Renal cortex interstitium (tissue), 15 donors: ENCODE data around the gene DHFR. TPM values are rescaled to one million over a fixed set of nuclear protein-coding genes. Genes with fewer than 3 reads are reported as not detected.

Experiments
- DNase-seq, 11 donors: peaks; one replicate each; pipeline ENCODE4 v3.0.0-alpha.2; 2013; ENCODE audit warnings: low read depth in 9 of 11, low spot score in 4 of 11; ENCODE audit errors: extremely low read depth in 1 of 11
- long read RNA-seq, 16 experiments: transcript quantifications; one replicate each; lab custom pipeline, GENCODE V29; 2026
- polyA plus RNA-seq, 3 donors: library from polyadenylated mRNA; unstranded; fragments of 120-200 nt; gene quantifications; one replicate each; pipeline ENCODE4 v1.2.1, GENCODE V29; 2013; ENCODE audit not compliant: insufficient read length in 3 of 3

Gene DHFR
- 10 to 100 TPM; 59.1 to 80.5 (median 74.6) TPM for polyA plus RNA-seq
- long read RNA-seq, donor 1, transcript DHFR-201 (6 exons, 3,917 nt), result major isoform, 19 of 37 reads
- long read RNA-seq, donor 1, partial matches to known transcripts, result 10 of 37 reads
- long read RNA-seq, donor 1, other reads (novel, unspliced or antisense), result 8 of 37 reads
- long read RNA-seq, donor 2, transcript DHFR-201 (6 exons, 3,917 nt), result major isoform, 15 of 15 reads
- long read RNA-seq, donor 2, partial matches to known transcripts, result 0 of 15 reads
- long read RNA-seq, donor 2, other reads (novel, unspliced or antisense), result 0 of 15 reads
- long read RNA-seq, donor 3, transcript DHFR-201 (6 exons, 3,917 nt), result major isoform, 27 of 27 reads
- long read RNA-seq, donor 3, partial matches to known transcripts, result 0 of 27 reads
- long read RNA-seq, donor 3, other reads (novel, unspliced or antisense), result 0 of 27 reads
- long read RNA-seq, donor 4, transcript DHFR-201 (6 exons, 3,917 nt), result major isoform, 19 of 36 reads
- long read RNA-seq, donor 4, partial matches to known transcripts, result 17 of 36 reads
- long read RNA-seq, donor 4, other reads (novel, unspliced or antisense), result 0 of 36 reads
- long read RNA-seq, donor 5, result 0 reads
- long read RNA-seq, donor 6, transcript DHFR-201 (6 exons, 3,917 nt), result major isoform, 21 of 24 reads
- long read RNA-seq, donor 6, partial matches to known transcripts, result 0 of 24 reads
- long read RNA-seq, donor 6, other reads (novel, unspliced or antisense), result 0 of 24 reads
- long read RNA-seq, donor 7, transcript DHFR-201 (6 exons, 3,917 nt), result major isoform, 13 of 43 reads
- long read RNA-seq, donor 7, partial matches to known transcripts, result 30 of 43 reads
- long read RNA-seq, donor 7, other reads (novel, unspliced or antisense), result 0 of 43 reads
- long read RNA-seq, donor 8, result 0 reads
- long read RNA-seq, donor 9, transcript DHFR-201 (6 exons, 3,917 nt), result major isoform, 32 of 33 reads
- long read RNA-seq, donor 9, partial matches to known transcripts, result 0 of 33 reads
- long read RNA-seq, donor 9, other reads (novel, unspliced or antisense), result 0 of 33 reads
- long read RNA-seq, donor 10, transcript DHFR-201 (6 exons, 3,917 nt), result major isoform, 14 of 15 reads
- long read RNA-seq, donor 10, partial matches to known transcripts, result 0 of 15 reads
- long read RNA-seq, donor 10, other reads (novel, unspliced or antisense), result 0 of 15 reads
- long read RNA-seq, donor 11, transcript DHFR-201 (6 exons, 3,917 nt), result major isoform, 13 of 37 reads
- long read RNA-seq, donor 11, partial matches to known transcripts, result 14 of 37 reads
- long read RNA-seq, donor 11, other reads (novel, unspliced or antisense), result 8 of 37 reads
- long read RNA-seq, donor 12, partial matches to known transcripts, result 0 of 4 reads
- long read RNA-seq, donor 12, other reads (novel, unspliced or antisense), result 0 of 4 reads
- long read RNA-seq, donor 13, result 0 reads
- long read RNA-seq, donor 14, transcript DHFR-201 (6 exons, 3,917 nt), result major isoform, 16 of 24 reads
- long read RNA-seq, donor 14, partial matches to known transcripts, result 7 of 24 reads
- long read RNA-seq, donor 14, other reads (novel, unspliced or antisense), result 0 of 24 reads
- long read RNA-seq, donor 15, transcript DHFR-201 (6 exons, 3,917 nt), result major isoform, 6 of 6 reads
- long read RNA-seq, donor 15, partial matches to known transcripts, result 0 of 6 reads
- long read RNA-seq, donor 15, other reads (novel, unspliced or antisense), result 0 of 6 reads
- long read RNA-seq, donor 16, transcript DHFR-201 (6 exons, 3,917 nt), result major isoform, 49 of 117 reads
- long read RNA-seq, donor 16, partial matches to known transcripts, result 63 of 117 reads
- long read RNA-seq, donor 16, other reads (novel, unspliced or antisense), result 0 of 117 reads

GRCh38 chr5:80654391-80655230 lies at the start of gene DHFR, which contains the start of gene MSH3:
Gene DHFR, minus strand, starts transcription at chr5:80654983. Its CDS starts 494 bp downstream, at chr5:80654489.
Gene MSH3, plus strand, starts transcription at chr5:80654652. Its CDS starts 76 bp downstream, at chr5:80654728.
- DNase-seq, result peak; percentile 54 to 87 (median 80)

GRCh38 chr5:80704221-80704620 lies 49.4 kb upstream of the DHFR start:
- DNase-seq, result no peak

DNA sequence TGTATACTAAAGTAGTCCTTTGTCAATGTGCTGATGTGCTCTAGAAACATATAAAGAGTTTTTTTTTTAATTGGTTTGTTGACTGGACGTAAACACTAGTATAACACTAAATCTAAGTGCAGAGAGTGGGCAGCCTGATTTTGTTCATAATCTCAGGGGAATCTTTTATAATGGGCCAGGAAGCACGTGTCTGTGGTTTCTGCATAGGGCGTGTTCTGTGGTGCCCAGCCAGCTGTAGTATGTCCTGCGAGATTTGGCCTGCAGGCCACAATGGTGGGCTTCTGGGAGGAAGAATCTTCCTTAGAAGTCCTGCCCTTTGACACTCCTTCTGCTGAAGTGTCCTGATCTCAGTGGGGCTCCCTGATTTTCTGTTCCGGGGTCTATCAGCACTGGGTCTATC lies 49.0 kb upstream of the DHFR start:
- no peak for DNase-seq

DNA sequence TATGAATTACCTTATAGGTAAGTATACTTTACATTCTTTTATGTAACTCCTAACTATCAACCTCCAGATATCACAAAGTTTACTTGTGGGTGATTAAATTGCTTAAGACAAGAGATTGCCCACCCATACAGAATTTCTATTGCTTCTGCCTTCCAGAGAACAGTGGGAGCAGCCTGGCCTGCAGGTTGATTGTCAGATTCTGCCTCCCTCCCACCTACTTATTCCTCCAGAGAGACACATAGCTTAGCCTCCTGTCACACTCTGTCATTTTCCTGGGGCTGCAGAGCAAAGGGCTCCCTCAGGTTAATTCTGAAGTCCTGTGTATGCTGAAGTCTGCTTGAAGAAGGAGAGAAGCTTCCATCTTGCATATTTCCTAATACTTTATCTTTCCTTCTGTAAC lies 48.5 kb upstream of the DHFR start:
- DNase-seq, result no peak

- DNase-seq, result no peak
Observed at GRCh38 chr5:80701597-80701996, 46.8 kb upstream of the DHFR start.

DNA sequence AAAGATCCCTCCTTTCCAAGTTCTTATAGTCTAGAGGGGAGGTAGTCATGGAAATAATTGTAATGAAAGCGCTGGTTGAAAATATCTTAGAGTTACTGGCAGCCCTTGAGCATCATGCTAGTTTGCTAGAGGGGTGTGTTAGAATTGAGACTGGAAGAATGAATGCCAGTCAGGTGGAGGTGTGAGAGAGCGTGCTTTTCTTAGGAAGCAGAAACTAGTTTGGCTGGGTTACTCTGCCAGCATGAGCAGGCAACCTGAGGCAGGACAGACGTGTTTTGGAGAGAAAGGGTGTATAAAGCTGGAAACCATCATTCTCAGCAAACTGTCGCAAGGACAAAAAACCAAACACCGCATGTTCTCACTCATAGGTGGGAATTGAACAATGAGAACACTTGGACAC lies 43.6 kb upstream of the DHFR start:
- no peak for DNase-seq

GRCh38 chr5:80697100-80697499 lies 42.3 kb upstream of the DHFR start:
- no peak for DNase-seq

- no peak for DNase-seq
Observed at GRCh38 chr5:80696450-80696849, 41.7 kb upstream of the DHFR start.

GRCh38 chr5:80695666-80696065 lies 40.9 kb upstream of the DHFR start:
- no peak for DNase-seq

DNA sequence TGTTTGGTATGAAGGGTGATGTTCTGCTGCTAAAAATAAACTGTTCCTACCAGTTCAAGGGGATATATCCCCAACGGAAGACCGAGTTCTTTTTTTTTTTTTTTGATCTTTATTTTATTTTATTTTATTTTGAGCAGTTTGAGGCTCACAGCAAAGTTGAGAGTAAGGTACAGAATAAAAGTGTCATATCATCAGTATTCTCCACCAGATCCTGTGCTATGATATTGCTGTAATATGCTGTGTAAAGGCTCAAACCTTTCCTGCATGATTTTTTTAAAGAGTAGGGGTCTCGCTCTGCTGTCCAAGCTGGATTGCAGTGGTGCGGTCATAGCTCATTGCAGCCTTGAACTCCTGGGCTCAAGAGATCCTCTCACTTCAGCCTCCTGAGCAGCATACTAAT lies 34.8 kb upstream of the DHFR start:
- no peak for DNase-seq

GRCh38 chr5:80688648-80689420 lies 34.1 kb upstream of the DHFR start:
- no peak for DNase-seq

DNA sequence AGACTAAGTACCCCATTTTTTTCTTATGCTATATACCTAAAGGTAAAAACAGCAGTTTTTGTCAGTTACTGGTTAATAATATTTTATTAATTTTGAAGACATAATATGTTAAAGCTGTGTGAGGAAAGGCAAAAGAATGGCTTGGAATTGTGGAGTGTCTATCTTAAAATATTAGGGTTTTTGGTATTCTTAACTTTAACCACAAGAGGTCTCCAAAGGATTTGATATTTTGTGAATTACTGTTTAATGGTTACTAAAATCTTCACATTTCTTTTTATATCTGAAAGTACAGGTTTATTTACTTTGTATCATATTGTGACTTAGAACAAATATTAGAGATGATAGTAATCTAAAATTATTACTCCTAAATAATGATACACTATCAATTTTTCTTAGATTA lies 32.0 kb upstream of the DHFR start:
- peak in 2 of 11 donors; percentile 8 to 24 for DNase-seq

- no peak for DNase-seq
Observed at GRCh38 chr5:80676706-80677105, 21.9 kb upstream of the DHFR start.

GRCh38 chr5:80672140-80672736 lies 17.5 kb upstream of the DHFR start:
- peak in 9 of 11 donors; percentile 37 to 73 (median 41) for DNase-seq

DNA sequence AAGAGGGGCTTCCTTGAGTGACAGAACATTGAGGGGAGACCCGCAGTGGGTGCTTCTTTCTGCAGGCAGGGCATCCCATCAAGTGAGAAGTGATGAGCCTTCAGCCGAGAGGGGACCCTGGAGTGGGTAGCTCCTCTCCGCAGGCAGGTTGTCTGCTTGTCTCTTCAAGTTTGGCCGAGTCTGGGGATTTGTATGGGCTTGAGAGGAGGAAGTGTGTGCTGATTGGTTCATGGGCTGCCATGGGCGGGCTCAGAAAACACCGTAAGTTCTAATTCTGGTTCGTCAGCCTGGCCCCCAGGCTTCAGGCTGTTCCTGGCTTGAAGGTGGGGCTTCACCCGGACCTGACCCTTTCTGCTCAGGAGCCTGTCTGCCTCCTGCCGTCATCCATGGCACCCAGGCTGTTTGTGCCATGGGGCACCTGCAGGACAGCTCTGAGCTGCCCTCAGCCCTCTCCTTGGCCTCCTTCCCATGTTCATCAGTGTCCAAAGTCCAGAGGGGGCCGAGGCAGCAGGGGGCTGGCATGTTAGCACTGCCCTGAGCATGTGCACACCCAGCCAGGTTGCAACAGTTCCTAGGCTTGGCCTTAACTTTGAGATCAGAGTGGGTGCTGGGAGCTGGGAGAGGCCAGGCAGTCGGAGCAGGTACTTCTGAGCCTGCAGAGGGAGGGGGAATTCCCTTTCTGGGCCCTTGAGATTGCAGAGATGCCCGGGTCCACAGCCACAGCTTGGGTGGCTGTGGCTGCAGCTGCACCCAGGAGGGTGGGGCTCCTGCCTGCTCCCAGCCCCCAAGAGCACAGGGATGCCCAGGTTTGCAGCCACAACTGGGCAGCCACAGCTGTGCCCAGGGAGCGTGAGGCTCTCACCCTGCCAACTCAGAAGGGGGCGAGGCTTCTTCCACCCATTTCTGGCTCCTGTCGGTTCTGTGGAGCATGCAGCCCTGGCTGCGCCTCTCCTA lies 13.5 kb upstream of the DHFR start:
- DNase-seq, result no peak
